ENCODE results near the gene PGAP3.

- TF ChIP-seq, protein P1, sequence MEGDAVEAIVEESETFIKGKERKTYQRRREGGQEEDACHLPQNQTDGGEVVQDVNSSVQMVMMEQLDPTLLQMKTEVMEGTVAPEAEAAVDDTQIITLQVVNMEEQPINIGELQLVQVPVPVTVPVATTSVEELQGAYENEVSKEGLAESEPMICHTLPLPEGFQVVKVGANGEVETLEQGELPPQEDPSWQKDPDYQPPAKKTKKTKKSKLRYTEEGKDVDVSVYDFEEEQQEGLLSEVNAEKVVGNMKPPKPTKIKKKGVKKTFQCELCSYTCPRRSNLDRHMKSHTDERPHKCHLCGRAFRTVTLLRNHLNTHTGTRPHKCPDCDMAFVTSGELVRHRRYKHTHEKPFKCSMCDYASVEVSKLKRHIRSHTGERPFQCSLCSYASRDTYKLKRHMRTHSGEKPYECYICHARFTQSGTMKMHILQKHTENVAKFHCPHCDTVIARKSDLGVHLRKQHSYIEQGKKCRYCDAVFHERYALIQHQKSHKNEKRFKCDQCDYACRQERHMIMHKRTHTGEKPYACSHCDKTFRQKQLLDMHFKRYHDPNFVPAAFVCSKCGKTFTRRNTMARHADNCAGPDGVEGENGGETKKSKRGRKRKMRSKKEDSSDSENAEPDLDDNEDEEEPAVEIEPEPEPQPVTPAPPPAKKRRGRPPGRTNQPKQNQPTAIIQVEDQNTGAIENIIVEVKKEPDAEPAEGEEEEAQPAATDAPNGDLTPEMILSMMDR (IDR thresholded peaks at IDR 0.05) = no peak
- TF ChIP-seq, protein P2, sequence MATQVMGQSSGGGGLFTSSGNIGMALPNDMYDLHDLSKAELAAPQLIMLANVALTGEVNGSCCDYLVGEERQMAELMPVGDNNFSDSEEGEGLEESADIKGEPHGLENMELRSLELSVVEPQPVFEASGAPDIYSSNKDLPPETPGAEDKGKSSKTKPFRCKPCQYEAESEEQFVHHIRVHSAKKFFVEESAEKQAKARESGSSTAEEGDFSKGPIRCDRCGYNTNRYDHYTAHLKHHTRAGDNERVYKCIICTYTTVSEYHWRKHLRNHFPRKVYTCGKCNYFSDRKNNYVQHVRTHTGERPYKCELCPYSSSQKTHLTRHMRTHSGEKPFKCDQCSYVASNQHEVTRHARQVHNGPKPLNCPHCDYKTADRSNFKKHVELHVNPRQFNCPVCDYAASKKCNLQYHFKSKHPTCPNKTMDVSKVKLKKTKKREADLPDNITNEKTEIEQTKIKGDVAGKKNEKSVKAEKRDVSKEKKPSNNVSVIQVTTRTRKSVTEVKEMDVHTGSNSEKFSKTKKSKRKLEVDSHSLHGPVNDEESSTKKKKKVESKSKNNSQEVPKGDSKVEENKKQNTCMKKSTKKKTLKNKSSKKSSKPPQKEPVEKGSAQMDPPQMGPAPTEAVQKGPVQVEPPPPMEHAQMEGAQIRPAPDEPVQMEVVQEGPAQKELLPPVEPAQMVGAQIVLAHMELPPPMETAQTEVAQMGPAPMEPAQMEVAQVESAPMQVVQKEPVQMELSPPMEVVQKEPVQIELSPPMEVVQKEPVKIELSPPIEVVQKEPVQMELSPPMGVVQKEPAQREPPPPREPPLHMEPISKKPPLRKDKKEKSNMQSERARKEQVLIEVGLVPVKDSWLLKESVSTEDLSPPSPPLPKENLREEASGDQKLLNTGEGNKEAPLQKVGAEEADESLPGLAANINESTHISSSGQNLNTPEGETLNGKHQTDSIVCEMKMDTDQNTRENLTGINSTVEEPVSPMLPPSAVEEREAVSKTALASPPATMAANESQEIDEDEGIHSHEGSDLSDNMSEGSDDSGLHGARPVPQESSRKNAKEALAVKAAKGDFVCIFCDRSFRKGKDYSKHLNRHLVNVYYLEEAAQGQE (IDR thresholded peaks at IDR 0.05; ENCODE audit: insufficient read depth in 1 of 2, low read depth in 2 of 2, low read length in 1 of 2) = no peak
- no peak for TF ChIP-seq POLR2AphosphoS5 (IDR thresholded peaks at IDR 0.05; ENCODE audit: low read depth, low read length)
- TF ChIP-seq TCF7L2 (IDR thresholded peaks at IDR 0.05; ENCODE audit: low read depth, low read length) = no peak
- TF ChIP-seq SIN3A (IDR thresholded peaks at IDR 0.05; ENCODE audit: borderline replicate concordance, insufficient read depth, low read depth, low read length) = no peak
Measured at GRCh38 chr17:39653316-39653661, 34.6 kb downstream of the PGAP3 start.
